ENCODE results near the gene CCNYL1.

- TF ChIP-seq POLR2A (IDR thresholded peaks at IDR 0.05; ENCODE audit: low read depth, low read length) (no peak), PAX5 (IDR thresholded peaks at IDR 0.05; ENCODE audit: insufficient read depth, low read length, severe bottlenecking) (no peak), TAF1 (IDR thresholded peaks at IDR 0.05; ENCODE audit: low read depth, low read length) (no peak), POLR2AphosphoS5 (IDR thresholded peaks at IDR 0.05; ENCODE audit: low read depth, low read length) (no peak), SPI1 (IDR thresholded peaks at IDR 0.05; ENCODE audit: low read depth, low read length) (no peak), POU2F2 (IDR thresholded peaks at IDR 0.05; ENCODE audit: low read depth, low read length) (no peak)
Observed at GRCh38 chr2:207762146-207762545, 50.7 kb downstream of the CCNYL1 start.

Data from GM12891 (cell line).